ENCODE data around the gene PLEKHA8.

GRCh38 chr7:30119890-30120577 is 91.8 kb downstream of the PLEKHA8 start:
- TF ChIP-seq SIN3A (IDR thresholded peaks at IDR 0.05; ENCODE audit: borderline replicate concordance, insufficient read depth, low read length) = no peak
- TF ChIP-seq POLR2AphosphoS5 (IDR thresholded peaks at IDR 0.05; ENCODE audit: low read depth, low read length) = no peak
- TF ChIP-seq TAF1 (IDR thresholded peaks at IDR 0.05; ENCODE audit: borderline replicate concordance, insufficient read depth, low read length) = no peak
